Spinal cord (tissue), 10 donors: ENCODE data around the gene FOXD4L1. TPM values are rescaled to one million over a fixed set of nuclear protein-coding genes. Genes with fewer than 3 reads are reported as not detected.
"Not testable (repeated sequence)": the region's sequence is repeated elsewhere in the genome, so short reads cannot be mapped to it uniquely, and the experiment has no call there.

Experiments
- DNase-seq, 6 donors: peaks; one replicate each; pipeline versions ENCODE4 v3.0.0 to v3.0.0-alpha.2; 2013 to 2015; ENCODE audit warnings: low spot score in 6 of 6, low read depth in 4 of 6
- H3K27ac ChIP-seq: one replicate; pipeline ENCODE4 v1.5.1; 2013; ENCODE audit warnings: low read depth, low read length, control low read depth
- H3K27me3 ChIP-seq: one replicate; pipeline ENCODE4 v1.6.1; 2013; ENCODE audit warnings: low read length; ENCODE audit not compliant: control insufficient read depth, insufficient read depth
- H3K36me3 ChIP-seq: one replicate; pipeline ENCODE4 v1.6.1; 2013; ENCODE audit warnings: low read length; ENCODE audit not compliant: control insufficient read depth, insufficient read depth
- H3K4me1 ChIP-seq: one replicate; pipeline ENCODE4 v1.6.1; 2013; ENCODE audit warnings: low read length; ENCODE audit not compliant: control insufficient read depth, insufficient read depth
- H3K4me3 ChIP-seq: one replicate; pipeline ENCODE4 v1.5.1; 2013; ENCODE audit warnings: low read depth, low read length, control low read depth
- H3K9me3 ChIP-seq: one replicate; pipeline ENCODE4 v1.6.1; 2013; ENCODE audit warnings: low read length; ENCODE audit not compliant: control insufficient read depth, insufficient read depth
- WGBS: methylation state at CpG from one replicate; pipeline ENCODE4 v1.1.5; 2013; ENCODE audit warnings: missing lambda C conversion rate; ENCODE audit not compliant: insufficient coverage; 5-methylcytosine and 5-hydroxymethylcytosine counted together
- polyA plus RNA-seq, 2 donors: library from polyadenylated mRNA; unstranded; fragments of 120-200 nt; gene quantifications; one replicate each; pipeline ENCODE4 v1.2.1, GENCODE V29; 2013; ENCODE audit not compliant: insufficient read length in 2 of 2
- total RNA-seq, 2 donors: library from RNA; depleted of rRNA in 1 of 2; stranded (reverse); fragments of 120-200 nt in 1 of 2; fragments of >200 nt in 1 of 2; gene quantifications; one replicate each; pipeline versions ENCODE4 v1.2.3 to v1.2.4, GENCODE V29; 2013 to 2014
- donor health status: healthy.

Gene FOXD4L1
- total and polyA plus RNA-seq, 4 donors = 0.10 to 1.6 (median 0.86) TPM

DNA sequence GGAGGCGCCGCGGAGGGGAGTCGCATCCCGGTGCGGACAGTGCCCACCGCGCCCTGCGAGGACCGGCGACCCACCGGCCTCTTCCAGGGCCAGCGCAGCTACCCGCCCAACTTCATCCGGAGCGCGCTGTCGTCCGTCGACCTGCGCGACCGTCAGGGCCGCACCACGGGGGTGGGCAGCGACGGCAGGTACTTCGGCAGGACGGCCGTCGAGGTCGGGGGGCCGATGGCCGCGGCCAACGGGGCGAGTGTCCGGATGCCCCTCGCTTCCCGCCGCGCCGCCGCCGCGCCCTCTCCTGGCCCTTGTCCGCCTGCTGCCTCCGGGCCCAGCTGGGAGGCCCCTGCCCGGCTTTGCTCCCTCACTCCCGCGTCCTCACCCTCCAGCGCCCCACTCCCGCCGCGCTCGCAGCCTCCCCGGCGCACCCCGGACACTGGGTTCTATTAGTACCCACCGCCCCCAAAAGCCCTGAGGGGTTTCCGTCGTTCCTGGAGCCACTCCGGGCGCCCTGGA is 43.6 kb downstream of the FOXD4L1 start:
- not testable (repeated sequence) for H3K27me3 ChIP-seq, H3K9me3 ChIP-seq, H3K4me1 ChIP-seq, H3K27ac ChIP-seq, H3K4me3 ChIP-seq, H3K36me3 ChIP-seq
- DNase-seq = peak in 1 of 6 donors; percentile 1
- whole genome bisulfite sequencing = under 1% methylated on average over 50 of the region's 64 CpGs

DNA sequence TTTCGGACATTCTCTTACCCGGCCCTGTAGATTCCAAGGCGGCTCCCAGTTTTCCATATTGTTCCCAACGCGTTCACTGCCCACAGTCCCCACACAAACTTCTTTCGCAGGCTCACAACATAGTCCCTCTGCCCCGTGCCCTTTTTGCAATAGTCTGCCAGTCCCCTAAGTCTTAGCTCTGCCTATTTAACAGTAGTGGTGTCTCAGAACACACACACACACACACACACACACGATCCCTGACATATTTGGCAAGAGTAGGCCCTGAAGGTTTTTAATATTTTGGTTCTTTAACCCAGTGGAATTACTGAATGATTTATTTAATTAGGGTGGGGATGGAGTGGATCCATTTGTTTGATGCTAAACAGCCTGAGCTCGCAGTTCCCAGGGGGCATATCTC is 44.1 kb downstream of the FOXD4L1 start:
- not testable (repeated sequence) for H3K36me3 ChIP-seq, H3K27ac ChIP-seq, H3K4me1 ChIP-seq, H3K9me3 ChIP-seq, DNase-seq, H3K4me3 ChIP-seq, H3K27me3 ChIP-seq
- WGBS = no CpG with 5 or more reads among the region's 9 CpGs

Other genes starting within 250 kb of the FOXD4L1 start
- 1 to 10 TPM; 3.7 to 7.0 TPM for gene PAX8, start 219.7 kb upstream of the FOXD4L1 start, total RNA-seq
- gene PAX8, start 219.7 kb upstream of the FOXD4L1 start, polyA plus RNA-seq = 10 to 100 TPM; 25.1 to 42.7 TPM
- 10 to 100 TPM; 38.8 to 40.8 TPM for gene ZNG1B, start 61.0 kb upstream of the FOXD4L1 start, total RNA-seq
- gene ZNG1B, start 61.0 kb upstream of the FOXD4L1 start, polyA plus RNA-seq = 10 to 100 TPM; 56.2 to 57.3 TPM
- 10 to 100 TPM; 10.4 to 35.7 TPM for gene RABL2A, start 128.6 kb downstream of the FOXD4L1 start, total RNA-seq
- 10 to 100 TPM; 46.1 to 73.7 TPM for gene RABL2A, start 128.6 kb downstream of the FOXD4L1 start, polyA plus RNA-seq